Heart left ventricle (tissue), 16 donors: ENCODE measurements around the gene SND1. TPM values are rescaled to one million over a fixed set of nuclear protein-coding genes. Genes with fewer than 3 reads are reported as not detected.

ENCODE experiments used
- ATAC-seq, 4 donors: fragments of 200-7000 bp; cut with Tn5 transposase; one replicate each; pipeline ENCODE4 v1.9.1; 2020 to 2022; ENCODE audit warnings: moderate library complexity in 4 of 4, mild to moderate bottlenecking in 3 of 4, moderate number of reproducible peaks in 1 of 4
- DNase-seq, 5 donors: peaks; one replicate each; pipeline ENCODE4 v3.0.0-alpha.2; 2020
- H3K27ac ChIP-seq, 12 donors: fragments of 200-600 bp; sonication (generic) in 4 of 12; one replicate each; pipeline versions ENCODE4 v1.5.0 to v1.8.0; 2016 to 2022; ENCODE audit warnings: mild to moderate bottlenecking in 2 of 12
- H3K27me3 ChIP-seq, 9 donors: fragments of 200-600 bp; sonication (generic) in 2 of 9; one replicate each; pipeline versions ENCODE4 v1.5.1 to v1.8.0; 2016 to 2022; ENCODE audit warnings: mild to moderate bottlenecking in 3 of 9
- H3K36me3 ChIP-seq, 9 donors: fragments of 200-600 bp; sonication (generic) in 2 of 9; one replicate each; pipeline versions ENCODE4 v1.5.0 to v1.8.0; 2018 to 2022; ENCODE audit warnings: mild to moderate bottlenecking in 2 of 9
- H3K4me1 ChIP-seq, 12 donors: fragments of 200-600 bp; sonication (generic) in 4 of 12; one replicate each; pipeline versions ENCODE4 v1.5.0 to v1.8.0; 2016 to 2022; ENCODE audit warnings: mild to moderate bottlenecking in 3 of 12
- H3K4me3 ChIP-seq, 12 donors: fragments of 200-600 bp; sonication (generic) in 4 of 12; one replicate each; pipeline versions ENCODE4 v1.5.0 to v1.8.0; 2017 to 2022; ENCODE audit warnings: mild to moderate bottlenecking in 9 of 12, moderate library complexity in 4 of 12
- H3K9me3 ChIP-seq, 12 donors: fragments of 200-600 bp; sonication (generic) in 4 of 12; one replicate each; pipeline versions ENCODE4 v1.5.0 to v1.8.0; 2016 to 2022; ENCODE audit warnings: mild to moderate bottlenecking in 1 of 12
- CTCF ChIP-seq, 12 donors: fragments of 200-600 bp; sonication (generic) in 4 of 12; IDR thresholded peaks; one replicate each; pipeline versions ENCODE4 v1.5.0 to v1.8.0; 2018 to 2022; ENCODE audit warnings: antibody characterized with exemption in 12 of 12, mild to moderate bottlenecking in 5 of 12
- POLR2A ChIP-seq, 2 donors: fragments of 450-650 bp; IDR thresholded peaks; one replicate each; pipeline ENCODE4 v1.6.1; 2017; ENCODE audit warnings: antibody characterized with exemption in 2 of 2, mild to moderate bottlenecking in 2 of 2, moderate library complexity in 2 of 2
- WGBS, 4 donors: extraction: QIAGEN DNeasy Blood & Tissue Kit in 2 of 4; methylation state at CpG; one replicate each; pipeline versions ENCODE4 v1.1.5 to v1.1.7; 2013 to 2018; 5-methylcytosine and 5-hydroxymethylcytosine counted together
- intact Hi-C, 10 donors: fragments of 100-400 bp; cut with DNase I; formaldehyde crosslinking; loops; one replicate each; pipeline versions ENCODE4 v1.11.1 to v1.14.2; 2022
- polyA plus RNA-seq, 2 donors: library from polyadenylated mRNA; stranded (reverse); fragments of 200-250 nt; gene quantifications; one replicate each; pipeline ENCODE4 v1.2.3, GENCODE V29; 2013
- total RNA-seq, 9 donors: library from RNA; depleted of rRNA in 2 of 9; stranded (reverse); fragments of >200 nt in 2 of 9; fragmentation: NEBNext Ultra II Directional in 3 of 9; extraction: Animal tissue kit (Norgen Biotek cat#: 25700) in 3 of 9; gene quantifications; one replicate each; pipeline versions ENCODE4 v1.1.0 to v1.2.4, GENCODE V29; 2016 to 2023
- donor health status: ischemic (EF 13 %, LVEDD 7.1; RV severe dilation, severe dysfunction).
- donor health status: healthy with polysubstance abuse.
- donor health status: DM: no; HTN: yes; CAD: no.
- donor health status: DM: no; HTN: no; CAD: no.
- donor health status: ischemic (EF 25% LVEDD 6.9; RV normal size, moderate dysfunction).
- donor health status: ischemic (EF 25% LVEDD 5.7; RV mildly dilated, moderate dysfunction).
- donor health status: healthy.
- donor health status: DM: yes; HTN: yes; CAD: no.
- donor health status: ischemic (EF 35%, LVEDD 5.7; RV mildly dilated, moderate dysfunction).
- donor health status: nonischemic (EF 11% LVEDD 7.7; RV severe dilation, severe dysfunction).
- donor health status: DM: yes; HTN: yes; CAD: no.
- donor health status: PGD.
- donor health status: ischemic (EF 29% LVEDD 5.4; RV normal size, mild dysfunction).
- donor health status: nonischemic (EF 23%, LVEDD 6.1; RV moderate dilation, normal function).

The SND1 gene
- total and polyA plus RNA-seq, 11 donors, result 45.6 to 115 (median 76.3) TPM

- WGBS, 4 donors, result 80 to 85% (median 82%) methylated on average over 3 of the region's 3 CpGs
- no peak for ATAC-seq
Measured at GRCh38 chr7:128128401-128128800, 476.4 kb downstream of the SND1 start.

GRCh38 chr7:128129224-128129864 is 477.4 kb downstream of the SND1 start:
- Histone ChIP-seq H3K27ac (no peak overlapping the region), H3K4me1 (peaks cover 0 to 17% (median 0%) of the 10 kb centered on the region in 12 donors), H3K9me3 (no peaks in the 10 kb centered on the region), H3K4me3 (no peak overlapping the region), H3K27me3 (peaks cover 0 to 41% (median 13%) of the 10 kb centered on the region in 9 donors), H3K36me3 (no peaks in the 10 kb centered on the region)
- TF ChIP-seq POLR2A (IDR thresholded peaks at IDR 0.05) (no peak), CTCF (IDR thresholded peaks at IDR 0.05) (no peak)
- DNase-seq (no peak), ATAC-seq (no peak)
- intact Hi-C loops, result no loop called here
- WGBS, 4 donors, result 76 to 91% (median 79%) methylated on average over 12 of the region's 12 CpGs

More at GRCh38 chr7:128128401-128128800, 476.4 kb downstream of the SND1 start:
- TF ChIP-seq CTCF (IDR thresholded peaks at IDR 0.05) (no peak), POLR2A (IDR thresholded peaks at IDR 0.05) (no peak)
- no peaks in the 10 kb centered on the region for H3K36me3 ChIP-seq
- H3K9me3 ChIP-seq, result no peaks in the 10 kb centered on the region
- intact Hi-C loops, result no loop called here
- H3K4me1 ChIP-seq, result peaks cover 0 to 13% (median 0%) of the 10 kb centered on the region in 12 donors
- H3K27me3 ChIP-seq, result peaks cover 0 to 31% (median 7%) of the 10 kb centered on the region in 9 donors
- no peak for DNase-seq
- H3K27ac ChIP-seq, result no peak overlapping the region
- no peak overlapping the region for H3K4me3 ChIP-seq

GRCh38 chr7:128131115-128131514 is 479.1 kb downstream of the SND1 start:
- Histone ChIP-seq H3K36me3 (no peaks in the 10 kb centered on the region), H3K9me3 (no peaks in the 10 kb centered on the region), H3K27me3 (peaks cover 0 to 52% (median 24%) of the 10 kb centered on the region in 9 donors), H3K4me1 (peaks cover 0 to 30% (median 9%) of the 10 kb centered on the region in 12 donors), H3K4me3 (no peak overlapping the region), H3K27ac (no peak overlapping the region)
- 82 to 87% (median 83%) methylated on average over 2 of the region's 2 CpGs for WGBS, 4 donors
- intact Hi-C loops, result loop anchor here in 2 of 10 donors (10.0 kb wide), 1 partner anchor 426 kb away; no protein-coding TSS in a partner anchor
- no peak for TF ChIP-seq POLR2A (IDR thresholded peaks at IDR 0.05)
- no peak for TF ChIP-seq CTCF (IDR thresholded peaks at IDR 0.05)
- ATAC-seq (no peak), DNase-seq (no peak)

DNA sequence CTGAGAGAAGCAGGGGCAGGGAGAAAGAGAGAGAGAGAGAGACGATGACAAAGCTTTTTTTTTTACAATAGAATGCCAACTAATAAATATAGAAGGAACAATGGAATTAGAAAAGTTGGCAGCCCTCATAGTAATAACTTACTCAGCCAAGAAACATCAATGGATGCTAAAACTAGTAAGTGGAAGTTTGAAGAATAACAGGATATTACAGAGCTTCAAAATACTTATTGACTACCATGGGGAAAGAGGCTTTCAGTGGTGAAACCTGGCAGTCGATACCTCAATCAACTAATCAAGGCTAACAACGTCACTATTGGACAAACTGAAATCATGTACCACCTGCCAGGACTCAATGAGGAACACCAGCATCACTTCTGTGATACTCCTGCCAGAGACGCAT is 479.7 kb downstream of the SND1 start:
- peak overlapping the region in 1 of 12 donors; percentile 35 for H3K27ac ChIP-seq
- no peaks in the 10 kb centered on the region for H3K9me3 ChIP-seq
- no peak for TF ChIP-seq CTCF (IDR thresholded peaks at IDR 0.05)
- WGBS, 4 donors, result 47 to 62% (median 56%) methylated on average over 4 of the region's 4 CpGs
- intact Hi-C loops, result loop anchor here in 2 of 10 donors (10.0 kb wide), 1 partner anchor 427 kb away; no protein-coding TSS in a partner anchor
- ATAC-seq (no peak), DNase-seq (no peak)
- H3K4me1 ChIP-seq, result peaks cover 0 to 33% (median 11%) of the 10 kb centered on the region in 12 donors
- H3K36me3 ChIP-seq, result no peaks in the 10 kb centered on the region
- H3K27me3 ChIP-seq, result peaks cover 0 to 56% (median 29%) of the 10 kb centered on the region in 9 donors
- H3K4me3 ChIP-seq, result no peak overlapping the region
